Measurements from ENCODE around the gene CRTC3. TPM values are rescaled to one million over a fixed set of nuclear protein-coding genes. Genes with fewer than 3 reads are reported as not detected.
A peak's percentile ranks its signal among the peaks of the same experiment; 100 is the strongest.

CRTC3 gene
- total and polyA plus RNA-seq, 2 of the 4 experiments (the other 2 are of a cell fraction), result 4.7 to 14.8 TPM

GRCh38 chr15:90690585-90690984, 160.9 kb downstream of the CRTC3 start:
- dilution Hi-C loops (cut with HindIII; ENCODE audit: low sequenced_read_pairs, unreplicated experiment) (no loop called here), intact Hi-C loops (cut with micrococcal nuclease) (loop anchor here (5.0 kb wide), 2 partner anchors 193 to 368 kb away; no protein-coding TSS in a partner anchor), in situ Hi-C loops (cut with MboI; ENCODE audit: low sequenced_read_pairs) (loop anchor here (10.0 kb wide), 1 partner anchor 46 kb away; no protein-coding TSS in a partner anchor)
- BruUV-seq (replicated peaks), result no TSS peak
- Histone ChIP-seq H3K9ac (ENCODE audit: low read depth, low read length) (no peak overlapping the region), H3K27ac (ENCODE audit: insufficient read depth, low read length) (no peak overlapping the region), H3K14ac (replicated peaks; ENCODE audit: low read depth, low read length) (no peak overlapping the region), H4K20me1 (ENCODE audit: insufficient read depth, low read length) (no peaks in the 10 kb centered on the region), H2AFZ (replicated peaks; ENCODE audit: low read length, poor library complexity) (no peak overlapping the region), H3K36me3 (ENCODE audit: control insufficient read depth, insufficient read depth, low read length) (no peaks in the 10 kb centered on the region), H4K8ac (ENCODE audit: low read depth in 2 of 2, low read length in 2 of 2) (no peak overlapping the region), H2BK120ac (ENCODE audit: low read depth, low read length) (no peak overlapping the region), H4K91ac (ENCODE audit: insufficient read depth, low read depth, low read length) (no peak overlapping the region), H2BK5ac (ENCODE audit: low read depth, low read length, poor library complexity, severe bottlenecking) (peak overlapping the region; percentile 15), H2AK5ac (ENCODE audit: low read depth, low read length) (no peak overlapping the region), H3K9me1 (ENCODE audit: insufficient read depth, low read length) (no peaks in the 10 kb centered on the region), H3K79me1 (ENCODE audit: low read depth in 1 of 2, low read length in 2 of 2) (no peaks in the 10 kb centered on the region), H3K18ac (ENCODE audit: low read depth, low read length) (no peak overlapping the region), H3K4me3 (ENCODE audit: insufficient read depth, low read depth, low read length) (no peak overlapping the region), H3K4ac (ENCODE audit: low read depth, low read length) (no peak overlapping the region), H3K4me1 (ENCODE audit: control insufficient read depth, insufficient read depth, low read length) (no peaks in the 10 kb centered on the region; the same call in 1 of the 2 replicates), H2BK15ac (ENCODE audit: low read depth, low read length) (no peak overlapping the region), H3K23ac (ENCODE audit: low read depth, low read length) (no peak overlapping the region), H2BK20ac (ENCODE audit: low read depth, low read length) (no peak overlapping the region), H2AK9ac (replicated peaks; ENCODE audit: low read depth, low read length, poor library complexity) (no peak overlapping the region), H4K5ac (ENCODE audit: low read depth, low read length) (no peak overlapping the region), H3K56ac (ENCODE audit: extremely low read depth, insufficient read depth, low read length) (no peak overlapping the region), H3K4me2 (ENCODE audit: low read depth, low read length) (no peak overlapping the region), H3K27me3 (ENCODE audit: control insufficient read depth, insufficient read depth, low read length) (no peaks in the 10 kb centered on the region), H3K9me3 (ENCODE audit: control insufficient read depth, insufficient read depth, low read length) (no peaks in the 10 kb centered on the region)
- TF ChIP-seq MXI1 (IDR thresholded peaks at IDR 0.05; ENCODE audit: borderline replicate concordance, low read depth, low read length) (no peak), RAD21 (IDR thresholded peaks at IDR 0.05; ENCODE audit: low read length) (no peak), NFE2L2 (IDR thresholded peaks at IDR 0.05; ENCODE audit: low read depth, low read length) (no peak), CHD1 (IDR thresholded peaks at IDR 0.05; ENCODE audit: low read depth, low read length) (no peak), CEBPB (IDR thresholded peaks at IDR 0.05; ENCODE audit: low read depth, low read length) (no peak), MAZ (IDR thresholded peaks at IDR 0.05; ENCODE audit: borderline replicate concordance, low read depth, low read length) (no peak), FOS (IDR thresholded peaks at IDR 0.05; ENCODE audit: low read depth, low read length) (no peak), RCOR1 (IDR thresholded peaks at IDR 0.05; ENCODE audit: insufficient replicate concordance, low read length) (no peak)
- CTCF ChIA-PET, result interaction anchor here (1.4 kb wide), 1 partner anchor 43 kb away, joined by 4 read pairs; no protein-coding TSS in a partner anchor
- WGBS, 2 experiments (ENCODE audit: extremely low coverage in 2 of 2, insufficient read length in 1 of 2), result no CpG with 5 or more reads among the region's 2 CpGs
- POLR2A ChIA-PET (ENCODE audit: unreplicated experiment), result no interaction called here
- DNase-seq (peak; percentile 53), ATAC-seq (ENCODE audit: low read depth) (no peak)
